ENCODE measurements around the gene KDELR1. TPM values are rescaled to one million over a fixed set of nuclear protein-coding genes. Genes with fewer than 3 reads are reported as not detected.
A peak's percentile ranks its signal among the peaks of the same experiment; 100 is the strongest.

KDELR1 gene
- total and polyA plus RNA-seq, 2 of the 13 experiments (the other 11 are each of a cell fraction or from before 2014, with no cell fraction given), result 134 to 185 TPM

DNA sequence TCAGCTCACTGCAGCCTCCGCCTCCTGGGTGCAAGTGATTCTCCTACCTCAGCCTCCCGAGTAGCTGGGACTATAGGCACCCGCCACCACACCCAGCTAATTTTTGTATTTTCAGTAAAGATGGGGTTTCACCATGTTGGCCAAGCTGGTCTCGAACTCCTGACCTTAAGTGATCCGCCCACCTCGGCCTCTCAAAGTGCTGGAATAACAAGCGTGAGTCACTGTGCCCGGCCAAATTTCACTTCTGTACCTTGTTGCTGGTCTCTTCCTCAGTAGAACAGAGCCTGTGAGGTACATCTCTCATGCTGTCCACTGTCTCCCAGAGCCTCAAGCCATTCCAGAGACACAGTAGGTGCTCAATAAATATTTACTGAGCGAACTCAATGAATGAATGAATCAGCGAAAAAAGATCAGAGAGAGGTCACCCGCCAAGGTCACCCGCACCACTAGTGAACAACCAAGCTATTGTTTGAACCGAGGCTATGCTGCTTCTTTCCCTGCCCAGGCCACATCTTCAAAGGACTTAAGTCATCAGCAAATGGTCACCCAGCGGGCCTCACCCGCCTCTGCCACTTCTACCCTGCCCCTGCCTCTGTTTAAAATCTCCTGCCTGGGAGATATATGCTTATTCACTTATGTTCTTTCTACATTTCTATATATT, 36.9 kb downstream of the KDELR1 start (continued):
- TF ChIP-seq, protein P1, sequence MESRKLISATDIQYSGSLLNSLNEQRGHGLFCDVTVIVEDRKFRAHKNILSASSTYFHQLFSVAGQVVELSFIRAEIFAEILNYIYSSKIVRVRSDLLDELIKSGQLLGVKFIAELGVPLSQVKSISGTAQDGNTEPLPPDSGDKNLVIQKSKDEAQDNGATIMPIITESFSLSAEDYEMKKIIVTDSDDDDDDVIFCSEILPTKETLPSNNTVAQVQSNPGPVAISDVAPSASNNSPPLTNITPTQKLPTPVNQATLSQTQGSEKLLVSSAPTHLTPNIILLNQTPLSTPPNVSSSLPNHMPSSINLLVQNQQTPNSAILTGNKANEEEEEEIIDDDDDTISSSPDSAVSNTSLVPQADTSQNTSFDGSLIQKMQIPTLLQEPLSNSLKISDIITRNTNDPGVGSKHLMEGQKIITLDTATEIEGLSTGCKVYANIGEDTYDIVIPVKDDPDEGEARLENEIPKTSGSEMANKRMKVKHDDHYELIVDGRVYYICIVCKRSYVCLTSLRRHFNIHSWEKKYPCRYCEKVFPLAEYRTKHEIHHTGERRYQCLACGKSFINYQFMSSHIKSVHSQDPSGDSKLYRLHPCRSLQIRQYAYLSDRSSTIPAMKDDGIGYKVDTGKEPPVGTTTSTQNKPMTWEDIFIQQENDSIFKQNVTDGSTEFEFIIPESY (CRISPR knock-in tag; IDR thresholded peaks at IDR 0.05), result no peak
- no peak for TF ChIP-seq NFYB (CRISPR knock-in tag; IDR thresholded peaks at IDR 0.05)
- no peak for TF ChIP-seq CHD2 (IDR thresholded peaks at IDR 0.05; ENCODE audit: low read depth, low read length)
- no peak for TF ChIP-seq SUZ12 (IDR thresholded peaks at IDR 0.05; ENCODE audit: low read depth, low read length)
- TF ChIP-seq, protein P2, sequence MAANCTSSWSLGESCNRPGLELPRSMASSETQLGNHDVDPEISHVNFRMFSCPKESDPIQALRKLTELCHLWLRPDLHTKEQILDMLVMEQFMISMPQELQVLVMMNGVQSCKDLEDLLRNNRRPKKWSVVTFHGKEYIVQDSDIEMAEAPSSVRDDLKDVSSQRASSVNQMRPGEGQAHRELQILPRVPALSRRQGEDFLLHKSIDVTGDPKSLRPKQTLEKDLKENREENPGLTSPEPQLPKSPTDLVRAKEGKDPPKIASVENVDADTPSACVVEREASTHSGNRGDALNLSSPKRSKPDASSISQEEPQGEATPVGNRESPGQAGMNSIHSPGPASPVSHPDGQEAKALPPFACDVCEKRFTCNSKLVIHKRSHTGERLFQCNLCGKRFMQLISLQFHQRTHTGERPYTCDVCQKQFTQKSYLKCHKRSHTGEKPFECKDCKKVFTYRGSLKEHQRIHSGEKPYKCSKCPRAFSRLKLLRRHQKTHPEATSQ (CRISPR knock-in tag; IDR thresholded peaks at IDR 0.05; ENCODE audit: borderline replicate concordance), result no peak
- TF ChIP-seq ZNF781 (CRISPR knock-in tag; IDR thresholded peaks at IDR 0.05; ENCODE audit: borderline replicate concordance, not compliant biosample characterization), result no peak
- no peak for TF ChIP-seq SRY (CRISPR knock-in tag; IDR thresholded peaks at IDR 0.05)
- TF ChIP-seq ZNF12 (CRISPR knock-in tag; IDR thresholded peaks at IDR 0.05), result no peak
- no peak for TF ChIP-seq KLF6 (CRISPR knock-in tag; IDR thresholded peaks at IDR 0.05)
- TF ChIP-seq, protein P3, sequence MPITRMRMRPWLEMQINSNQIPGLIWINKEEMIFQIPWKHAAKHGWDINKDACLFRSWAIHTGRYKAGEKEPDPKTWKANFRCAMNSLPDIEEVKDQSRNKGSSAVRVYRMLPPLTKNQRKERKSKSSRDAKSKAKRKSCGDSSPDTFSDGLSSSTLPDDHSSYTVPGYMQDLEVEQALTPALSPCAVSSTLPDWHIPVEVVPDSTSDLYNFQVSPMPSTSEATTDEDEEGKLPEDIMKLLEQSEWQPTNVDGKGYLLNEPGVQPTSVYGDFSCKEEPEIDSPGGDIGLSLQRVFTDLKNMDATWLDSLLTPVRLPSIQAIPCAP (CRISPR knock-in tag; IDR thresholded peaks at IDR 0.05; ENCODE audit: low read depth), result peak; percentile 37; the same call in 1 of the 2 replicates
- TF ChIP-seq NCOA2 (CRISPR knock-in tag; IDR thresholded peaks at IDR 0.05), result peak; percentile 96
- TF ChIP-seq, protein P4, sequence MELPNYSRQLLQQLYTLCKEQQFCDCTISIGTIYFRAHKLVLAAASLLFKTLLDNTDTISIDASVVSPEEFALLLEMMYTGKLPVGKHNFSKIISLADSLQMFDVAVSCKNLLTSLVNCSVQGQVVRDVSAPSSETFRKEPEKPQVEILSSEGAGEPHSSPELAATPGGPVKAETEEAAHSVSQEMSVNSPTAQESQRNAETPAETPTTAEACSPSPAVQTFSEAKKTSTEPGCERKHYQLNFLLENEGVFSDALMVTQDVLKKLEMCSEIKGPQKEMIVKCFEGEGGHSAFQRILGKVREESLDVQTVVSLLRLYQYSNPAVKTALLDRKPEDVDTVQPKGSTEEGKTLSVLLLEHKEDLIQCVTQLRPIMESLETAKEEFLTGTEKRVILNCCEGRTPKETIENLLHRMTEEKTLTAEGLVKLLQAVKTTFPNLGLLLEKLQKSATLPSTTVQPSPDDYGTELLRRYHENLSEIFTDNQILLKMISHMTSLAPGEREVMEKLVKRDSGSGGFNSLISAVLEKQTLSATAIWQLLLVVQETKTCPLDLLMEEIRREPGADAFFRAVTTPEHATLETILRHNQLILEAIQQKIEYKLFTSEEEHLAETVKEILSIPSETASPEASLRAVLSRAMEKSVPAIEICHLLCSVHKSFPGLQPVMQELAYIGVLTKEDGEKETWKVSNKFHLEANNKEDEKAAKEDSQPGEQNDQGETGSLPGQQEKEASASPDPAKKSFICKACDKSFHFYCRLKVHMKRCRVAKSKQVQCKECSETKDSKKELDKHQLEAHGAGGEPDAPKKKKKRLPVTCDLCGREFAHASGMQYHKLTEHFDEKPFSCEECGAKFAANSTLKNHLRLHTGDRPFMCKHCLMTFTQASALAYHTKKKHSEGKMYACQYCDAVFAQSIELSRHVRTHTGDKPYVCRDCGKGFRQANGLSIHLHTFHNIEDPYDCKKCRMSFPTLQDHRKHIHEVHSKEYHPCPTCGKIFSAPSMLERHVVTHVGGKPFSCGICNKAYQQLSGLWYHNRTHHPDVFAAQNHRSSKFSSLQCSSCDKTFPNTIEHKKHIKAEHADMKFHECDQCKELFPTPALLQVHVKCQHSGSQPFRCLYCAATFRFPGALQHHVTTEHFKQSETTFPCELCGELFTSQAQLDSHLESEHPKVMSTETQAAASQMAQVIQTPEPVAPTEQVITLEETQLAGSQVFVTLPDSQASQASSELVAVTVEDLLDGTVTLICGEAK (IDR thresholded peaks at IDR 0.05), result no peak
- TF ChIP-seq, protein P4 (CRISPR knock-in tag; IDR thresholded peaks at IDR 0.05), result peak; percentile 30; the same call in 1 of the 2 replicates
- TF ChIP-seq ZNF674 (CRISPR knock-in tag; IDR thresholded peaks at IDR 0.05; ENCODE audit: low read depth), result no peak
- TF ChIP-seq, protein P5, sequence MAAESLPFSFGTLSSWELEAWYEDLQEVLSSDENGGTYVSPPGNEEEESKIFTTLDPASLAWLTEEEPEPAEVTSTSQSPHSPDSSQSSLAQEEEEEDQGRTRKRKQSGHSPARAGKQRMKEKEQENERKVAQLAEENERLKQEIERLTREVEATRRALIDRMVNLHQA (CRISPR knock-in tag; IDR thresholded peaks at IDR 0.05), result no peak
- TF ChIP-seq XRCC5 (optimal IDR thresholded peaks at IDR 0.05; ENCODE audit: low read length), result peak; percentile 12

Measured in HepG2 (cell line).